HL-60 (cell line): Measurements from ENCODE around the gene KATNAL1.

Experiments used
- CTCF ChIP-seq: IDR thresholded peaks from one replicate; pipeline ENCODE4 v1.5.1; 2011; ENCODE audit warnings: low read length, control low read depth, inconsistent platforms; ENCODE audit not compliant: insufficient read depth
- GABPA ChIP-seq: IDR thresholded peaks from 2 replicates; pipeline ENCODE4 v1.6.1; 2012; ENCODE audit warnings: low read depth
- POLR2AphosphoS5 ChIP-seq: IDR thresholded peaks from 2 replicates; pipeline ENCODE4 v1.6.1; 2012; ENCODE audit warnings: low read depth
- REST ChIP-seq: IDR thresholded peaks from 2 replicates; pipeline ENCODE4 v1.6.1; 2012; ENCODE audit warnings: low read depth; ENCODE audit not compliant: insufficient replicate concordance
- SPI1 ChIP-seq: IDR thresholded peaks from 2 replicates; pipeline ENCODE4 v1.6.1; 2012; ENCODE audit warnings: low read depth, mild to moderate bottlenecking, borderline replicate concordance

- TF ChIP-seq CTCF (no peak), SPI1 (no peak), GABPA (no peak), REST (no peak), POLR2AphosphoS5 (no peak)
Observed at GRCh38 chr13:30329009-30329585, 21.7 kb upstream of the KATNAL1 start.
